GM12891 (cell line): Measurements from ENCODE around the gene SRSF3. TPM values are rescaled to one million over a fixed set of nuclear protein-coding genes. Genes with fewer than 3 reads are reported as not detected.

Source experiments
- DNase-seq: peaks from one replicate; pipeline ENCODE4 v3.0.0; 2011; ENCODE audit warnings: low spot score; ENCODE audit not compliant: insufficient read length
- FAIRE-seq: peaks from 2 replicates; lab custom pipeline; 2011; peaks lifted over from hg19 to GRCh38; lab: Jason Lieb, UNC
- PAX5 ChIP-seq: IDR thresholded peaks from 2 replicates; pipeline ENCODE4 v1.6.1; 2011; ENCODE audit warnings: low read length, moderate library complexity, mild to moderate bottlenecking; ENCODE audit not compliant: insufficient read depth, severe bottlenecking
- POLR2A ChIP-seq: IDR thresholded peaks from 2 replicates; pipeline ENCODE4 v1.6.1; 2011; ENCODE audit warnings: low read depth, low read length, control low read depth
- POLR2AphosphoS5 ChIP-seq: IDR thresholded peaks from 2 replicates; pipeline ENCODE4 v1.6.1; 2011; ENCODE audit warnings: low read depth, low read length, control low read depth
- POU2F2 ChIP-seq: IDR thresholded peaks from 2 replicates; pipeline ENCODE4 v1.6.1; 2011; ENCODE audit warnings: low read depth, mild to moderate bottlenecking, control low read depth, low read length, moderate library complexity
- SPI1 ChIP-seq: IDR thresholded peaks from 2 replicates; pipeline ENCODE4 v1.6.1; 2011; ENCODE audit warnings: low read depth, low read length, control low read depth
- TAF1 ChIP-seq: IDR thresholded peaks from 2 replicates; pipeline ENCODE4 v1.6.1; 2011; ENCODE audit warnings: low read depth, low read length, control low read depth
- polyA plus RNA-seq: library from polyadenylated mRNA; unstranded; fragments of >200 nt; gene quantifications from one replicate; pipeline ENCODE4 v1.2.1, GENCODE V29; 2012; ENCODE audit warnings: low read depth, missing spikeins, inconsistent platforms; ENCODE audit not compliant: missing spikeins

Gene SRSF3
- 352 TPM for polyA plus RNA-seq

- FAIRE-seq, result peak; percentile 98
These were observed at the start of gene SRSF3 for GRCh38 chr6:36594029-36594815. SRSF3 (plus strand) TSS chr6:36594362; CDS start chr6:36596763, 2,401 bp downstream.

DNA sequence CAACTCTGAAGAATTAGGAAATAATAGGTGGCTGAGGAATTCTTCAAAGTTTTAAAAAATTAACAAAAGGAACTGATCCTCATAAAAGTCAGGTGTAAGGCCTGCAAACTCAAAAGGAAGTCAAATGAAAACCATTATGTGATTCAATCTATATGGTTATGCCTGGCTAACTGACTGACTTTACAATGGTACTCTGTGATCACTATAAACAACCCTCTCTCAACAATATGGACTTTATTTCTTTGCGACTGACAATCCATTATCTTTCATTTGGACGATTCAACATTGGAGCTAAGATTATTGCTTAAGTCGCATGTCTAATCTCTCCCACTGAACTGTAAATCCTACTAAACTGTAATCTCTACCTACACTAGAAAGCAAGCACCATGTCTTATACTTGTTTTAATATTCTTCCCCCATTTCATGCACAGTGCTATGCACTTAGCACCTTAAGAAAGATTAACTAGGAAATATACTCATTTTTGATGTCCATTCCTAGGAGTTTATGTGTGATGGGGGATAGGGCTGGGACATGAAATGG, 48.3 kb upstream of the SRSF3 start:
- TF ChIP-seq POLR2AphosphoS5 (no peak), SPI1 (no peak), TAF1 (no peak), POLR2A (no peak), PAX5 (no peak), POU2F2 (no peak)
- DNase-seq (no peak), FAIRE-seq (no peak)

More at GRCh38 chr6:36594029-36594815, at the start of gene SRSF3:
- peak; percentile 76 for DNase-seq
- TF ChIP-seq TAF1 (peak; percentile 95), SPI1 (no peak), POLR2AphosphoS5 (peak; percentile 100), POU2F2 (peak; percentile 97), PAX5 (no peak), POLR2A (peak; percentile 100)

DNA sequence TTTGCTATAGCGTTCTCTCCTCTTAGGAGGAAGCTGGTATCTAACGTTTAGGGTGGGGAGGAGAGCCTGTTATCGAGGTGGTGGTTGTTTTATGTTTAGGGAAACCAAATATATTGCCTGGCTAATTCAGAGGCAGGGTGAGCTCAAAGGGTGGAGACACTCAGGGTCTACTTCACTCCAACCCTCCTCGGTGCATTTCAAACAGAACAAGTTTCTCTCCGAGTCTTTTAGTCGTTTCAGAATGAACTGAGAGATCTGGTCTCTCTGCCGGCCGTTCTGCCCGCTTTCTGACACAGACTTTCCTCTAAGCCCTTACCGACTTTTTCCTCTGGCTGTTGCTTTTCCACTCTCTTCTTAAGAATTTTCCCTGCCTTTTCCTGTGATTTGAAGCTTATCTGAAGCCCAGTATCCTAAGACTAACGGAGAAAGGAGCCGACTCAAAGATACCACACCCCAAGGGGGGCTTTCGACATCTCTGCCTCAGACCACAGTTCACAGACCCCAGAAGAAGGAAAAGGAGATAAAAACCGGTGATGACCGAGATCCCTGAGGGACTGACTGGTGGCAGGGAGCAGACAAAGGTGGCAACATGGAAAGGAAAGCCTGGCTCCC, 47.7 kb upstream of the SRSF3 start:
- no peak for DNase-seq
- TF ChIP-seq PAX5, result no peak
- 0 out of 2 replicates have a peak, but pooled peaks have one; percentile 8 for TF ChIP-seq TAF1
- no peak for FAIRE-seq

GRCh38 chr6:36546920-36547645, 47.1 kb upstream of the SRSF3 start, which contains the start of gene STK38:
STK38 (minus strand) TSS chr6:36547479; CDS start chr6:36540202, 7,277 bp downstream.
- TF ChIP-seq POU2F2 (no peak), PAX5 (no peak), POLR2AphosphoS5 (peak; percentile 55; the same call in 1 of the 2 replicates), POLR2A (peak; percentile 80), TAF1 (0 out of 2 replicates have a peak, but pooled peaks have one; percentile 1), SPI1 (peak; percentile 47)
- FAIRE-seq (peak; percentile 94), DNase-seq (peak; percentile 92)

DNA sequence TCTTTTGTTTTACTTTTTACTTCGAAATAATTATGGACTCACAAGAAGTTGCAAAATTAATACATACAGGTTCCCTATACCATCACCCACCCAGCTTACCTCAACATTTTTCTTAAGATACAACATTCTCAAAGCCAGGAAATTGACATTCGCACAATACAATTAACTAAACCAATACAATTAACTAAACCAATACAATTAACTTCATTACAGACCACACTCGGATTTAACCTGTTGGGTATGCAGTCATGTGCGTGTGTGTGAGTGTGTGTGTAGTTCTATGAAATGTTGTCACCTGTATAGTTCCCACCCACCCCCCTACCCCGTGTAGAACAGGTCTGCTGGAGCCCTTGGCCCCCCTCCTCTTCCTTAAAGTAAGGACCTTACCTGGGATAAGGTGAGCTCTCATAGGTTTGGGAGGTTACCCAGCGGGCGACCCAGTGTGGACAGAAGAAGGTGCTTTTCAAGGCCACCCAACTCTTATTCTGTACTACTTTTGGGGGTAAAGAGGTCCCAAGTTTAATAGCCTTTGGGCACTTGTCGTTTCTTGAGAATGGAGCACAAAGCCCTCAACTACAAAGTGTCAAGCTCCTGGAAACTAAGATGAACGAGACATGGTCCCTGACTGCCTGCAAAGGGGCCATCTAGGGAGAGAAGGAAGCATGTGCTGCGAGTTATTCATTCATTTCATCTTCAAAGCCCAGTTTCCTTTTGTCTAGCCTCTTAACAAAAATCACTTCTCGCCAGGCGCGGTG, 46.3 kb upstream of the SRSF3 start:
- no peak for TF ChIP-seq PAX5
- no peak for TF ChIP-seq SPI1
- TF ChIP-seq POLR2AphosphoS5, result no peak
- no peak for TF ChIP-seq POLR2A
- TF ChIP-seq TAF1, result no peak; the same call in 1 of the 2 replicates
- no peak for TF ChIP-seq POU2F2
- FAIRE-seq (no peak), DNase-seq (no peak)

GRCh38 chr6:36548401-36548743, 45.8 kb upstream of the SRSF3 start:
- DNase-seq, result no peak
- TF ChIP-seq POU2F2, result no peak
- no peak for TF ChIP-seq PAX5
- TF ChIP-seq SPI1, result no peak
- no peak for TF ChIP-seq TAF1
- no peak for TF ChIP-seq POLR2A
- FAIRE-seq, result no peak

DNA sequence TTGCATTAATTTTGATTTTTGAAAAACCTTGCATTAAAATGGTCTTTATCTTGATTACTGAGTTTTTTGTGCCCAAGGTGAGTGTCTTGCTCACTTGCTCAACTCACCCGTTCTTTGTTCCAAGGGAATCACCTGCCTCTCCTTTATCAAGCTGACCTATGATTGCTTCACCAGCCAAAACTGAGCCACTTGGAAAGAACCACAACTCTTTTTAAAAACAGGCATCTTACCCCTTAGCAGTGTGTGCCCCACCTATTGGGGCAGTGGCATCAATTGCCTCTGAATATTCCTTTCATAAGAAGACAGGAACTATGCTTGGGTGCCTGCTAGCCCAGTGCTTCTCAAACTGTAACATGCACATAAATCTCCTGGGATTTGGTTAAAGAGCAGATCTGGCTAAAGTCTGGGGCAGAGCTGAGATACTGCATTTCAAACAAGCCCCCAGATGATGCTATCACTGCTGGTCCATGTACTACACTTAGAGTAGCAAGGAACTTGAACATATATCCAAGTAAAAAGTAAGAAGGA, 43.6 kb upstream of the SRSF3 start:
- TF ChIP-seq SPI1, result no peak
- peak; percentile 30 for TF ChIP-seq PAX5
- FAIRE-seq (no peak), DNase-seq (no peak)

DNA sequence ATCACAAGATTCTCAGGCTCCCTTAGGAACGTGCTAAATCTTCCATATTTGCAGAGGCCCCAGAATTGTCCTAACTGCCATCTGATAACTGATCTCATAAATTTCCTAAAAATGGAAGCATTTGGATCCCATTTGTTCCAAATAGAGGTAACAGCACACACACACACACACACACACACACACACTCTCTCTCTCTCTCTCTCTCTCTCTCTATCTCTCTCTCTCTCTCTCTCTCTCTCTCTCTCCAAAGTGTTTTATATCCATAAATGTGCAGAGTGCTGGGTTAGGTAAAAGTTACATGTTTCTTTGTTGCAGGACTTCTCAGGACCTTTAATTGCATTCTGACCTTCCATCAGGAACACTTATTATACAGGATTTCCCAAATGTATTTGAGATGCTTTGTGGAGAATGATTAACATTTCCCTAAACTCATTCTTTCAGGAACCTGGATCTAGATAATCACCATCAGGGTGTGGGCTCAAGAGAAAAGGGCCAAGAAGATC, 38.4 kb upstream of the SRSF3 start:
- no peak for TF ChIP-seq PAX5
- TF ChIP-seq POLR2A, result no peak
- TF ChIP-seq TAF1, result no peak
- no peak for TF ChIP-seq SPI1
- no peak for TF ChIP-seq POU2F2
- no peak for TF ChIP-seq POLR2AphosphoS5
- FAIRE-seq, result no peak
- no peak for DNase-seq
